ENCODE results near the gene RBM26.

RBM26 gene

DNA sequence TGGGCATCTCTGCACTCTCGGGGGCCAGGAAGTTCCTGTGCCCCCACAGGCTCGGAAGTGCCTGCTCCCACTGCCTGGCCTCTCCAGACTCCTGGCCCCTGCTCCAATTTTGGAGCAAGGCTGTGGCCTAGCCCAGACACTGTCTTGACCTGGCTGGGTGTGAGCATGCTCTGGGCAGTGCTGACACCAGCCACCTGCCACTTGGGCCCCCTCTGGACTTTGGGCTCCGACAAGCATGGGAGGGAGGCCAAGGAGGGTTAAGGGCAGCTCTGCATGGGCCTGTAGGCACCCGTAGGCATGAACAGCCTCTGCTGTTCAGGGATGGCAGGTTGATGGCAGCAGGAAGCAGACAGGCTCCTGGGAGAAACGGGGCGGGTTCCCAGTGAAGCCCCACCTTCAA lies 26.0 kb upstream of the RBM26 start:
- no peak for TF ChIP-seq CTCF (IDR thresholded peaks at IDR 0.05)
- Histone ChIP-seq H3K27ac (no peak overlapping the region), H3K9me3 (no peaks in the 10 kb centered on the region), H3K36me3 (no peaks in the 10 kb centered on the region), H3K4me1 (ENCODE audit: control insufficient read depth in 1 of 2, insufficient read depth in 1 of 2, low read depth in 1 of 2, low read length in 1 of 2) (no peaks in the 10 kb centered on the region), H3K4me3 (ENCODE audit: low read depth in 1 of 2, low read length in 1 of 2) (no peak overlapping the region), H3K27me3 (no peaks in the 10 kb centered on the region)

DNA sequence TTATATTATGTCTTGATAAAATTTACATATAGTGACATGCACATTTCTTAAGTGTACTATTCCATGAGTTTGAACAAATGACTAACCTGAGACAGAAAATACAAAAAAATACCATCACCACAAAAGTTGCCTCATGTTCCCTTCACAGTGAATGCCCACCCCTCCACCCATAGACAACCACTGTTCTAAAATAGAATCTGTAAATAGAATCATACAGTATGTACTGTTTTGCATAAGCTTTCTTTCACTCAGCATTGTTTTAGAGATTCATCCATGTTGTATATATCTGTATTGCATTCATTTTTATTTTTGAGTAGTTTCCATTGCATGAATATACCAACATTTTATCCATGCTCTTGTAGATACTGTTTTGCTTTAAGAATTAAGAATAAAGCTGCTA lies 23.3 kb upstream of the RBM26 start:
- no peak for TF ChIP-seq CTCF (IDR thresholded peaks at IDR 0.05)
- H3K27ac ChIP-seq, result no peak overlapping the region
- H3K36me3 ChIP-seq, result no peaks in the 10 kb centered on the region

DNA sequence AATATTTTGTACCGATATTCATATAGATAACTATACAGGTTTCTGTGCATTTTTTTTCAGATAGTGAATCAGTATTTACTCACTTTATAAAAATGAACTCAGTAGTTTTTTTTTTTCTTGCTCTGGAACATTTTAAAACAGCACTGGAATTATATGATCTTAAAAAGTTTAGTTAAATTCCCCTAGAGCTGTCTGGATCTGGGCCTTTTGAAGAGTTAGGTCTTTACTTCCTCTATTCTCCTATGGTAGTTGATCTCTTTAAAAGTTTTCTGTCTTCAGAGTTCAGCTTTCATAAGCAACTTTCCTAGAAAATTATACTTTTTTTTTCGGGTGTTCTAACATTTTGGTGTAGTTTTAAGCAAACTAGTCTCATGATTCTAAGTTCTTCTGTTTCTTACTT lies 21.8 kb upstream of the RBM26 start:
- no peaks in the 10 kb centered on the region for H3K9me3 ChIP-seq
- no peaks in the 10 kb centered on the region for H3K27me3 ChIP-seq
- H3K36me3 ChIP-seq, result no peaks in the 10 kb centered on the region
- no peak overlapping the region for H3K4me3 ChIP-seq (ENCODE audit: low read depth in 1 of 2, low read length in 1 of 2)
- no peaks in the 10 kb centered on the region for H3K4me1 ChIP-seq (ENCODE audit: control insufficient read depth in 1 of 2, insufficient read depth in 1 of 2, low read depth in 1 of 2, low read length in 1 of 2)
- no peak overlapping the region for H3K27ac ChIP-seq
- TF ChIP-seq CTCF (IDR thresholded peaks at IDR 0.05), result no peak

More for the DNA sequence above, 23.3 kb upstream of the RBM26 start:
- Histone ChIP-seq H3K9me3 (no peaks in the 10 kb centered on the region), H3K27me3 (no peaks in the 10 kb centered on the region), H3K4me3 (ENCODE audit: low read depth in 1 of 2, low read length in 1 of 2) (no peak overlapping the region), H3K4me1 (ENCODE audit: control insufficient read depth in 1 of 2, insufficient read depth in 1 of 2, low read depth in 1 of 2, low read length in 1 of 2) (no peaks in the 10 kb centered on the region)

DNA sequence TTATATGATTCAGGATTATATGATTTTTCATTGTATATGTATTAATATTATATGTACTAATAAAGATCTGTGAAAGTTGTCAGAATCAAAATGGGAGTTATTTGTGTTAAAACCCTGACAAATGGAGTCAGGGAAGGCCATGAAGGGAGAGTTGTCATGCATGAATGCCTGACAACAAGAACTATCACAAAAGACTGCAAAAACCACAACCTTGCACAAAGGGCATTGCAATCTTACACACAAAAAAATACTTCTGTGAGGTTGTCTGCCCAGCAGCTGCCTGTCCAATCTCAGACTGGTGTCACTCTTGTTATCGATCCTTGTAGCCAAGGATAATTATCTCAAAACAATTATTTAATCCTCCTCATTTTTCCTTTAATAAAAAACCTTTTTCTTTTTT lies 21.2 kb upstream of the RBM26 start:
- H3K4me3 ChIP-seq (ENCODE audit: low read depth in 1 of 2, low read length in 1 of 2), result no peak overlapping the region
- no peak for TF ChIP-seq CTCF (IDR thresholded peaks at IDR 0.05)
- H3K27ac ChIP-seq, result no peak overlapping the region
- no peaks in the 10 kb centered on the region for H3K36me3 ChIP-seq
- no peaks in the 10 kb centered on the region for H3K27me3 ChIP-seq
- H3K4me1 ChIP-seq (ENCODE audit: control insufficient read depth in 1 of 2, insufficient read depth in 1 of 2, low read depth in 1 of 2, low read length in 1 of 2), result no peaks in the 10 kb centered on the region
- no peaks in the 10 kb centered on the region for H3K9me3 ChIP-seq

- no peak overlapping the region for H3K27ac ChIP-seq
- no peak overlapping the region for H3K4me3 ChIP-seq (ENCODE audit: low read depth in 1 of 2, low read length in 1 of 2)
- H3K9me3 ChIP-seq, result no peaks in the 10 kb centered on the region
- H3K27me3 ChIP-seq, result no peaks in the 10 kb centered on the region
- H3K36me3 ChIP-seq, result no peaks in the 10 kb centered on the region
- H3K4me1 ChIP-seq (ENCODE audit: control insufficient read depth in 1 of 2, insufficient read depth in 1 of 2, low read depth in 1 of 2, low read length in 1 of 2), result no peaks in the 10 kb centered on the region
- no peak for TF ChIP-seq CTCF (IDR thresholded peaks at IDR 0.05)
Observed at GRCh38 chr13:79423801-79424642, 18.0 kb upstream of the RBM26 start.
